ENCODE data around the gene CTTNBP2NL. TPM values are rescaled to one million over a fixed set of nuclear protein-coding genes. Genes with fewer than 3 reads are reported as not detected.
"Not testable (repeated sequence)": the region's sequence is repeated elsewhere in the genome, so short reads cannot be mapped to it uniquely, and the experiment has no call there.

The CTTNBP2NL gene
- total RNA-seq, 4 donors from 2014 or later = 15.5 to 37.0 (median 24.6) TPM

DNA sequence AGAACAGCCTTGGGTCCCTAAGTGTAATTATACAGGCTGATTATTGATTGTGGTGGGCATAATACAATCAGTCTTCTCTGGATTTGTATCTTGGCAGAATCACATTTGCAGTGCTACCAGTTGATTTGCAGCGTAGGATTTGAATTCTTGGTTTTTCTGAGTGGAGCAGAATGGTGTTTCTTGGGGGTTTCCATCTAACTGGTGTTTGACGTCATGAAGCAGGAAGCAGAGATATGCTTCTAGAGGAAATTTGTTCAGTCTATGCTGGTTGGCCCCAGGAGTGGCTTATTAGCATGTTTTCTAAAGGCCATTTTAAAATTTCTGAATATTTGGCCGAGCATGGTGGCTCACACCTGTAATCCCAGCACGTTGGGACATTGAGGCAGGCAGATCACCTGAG lies 3.4 kb downstream of the CTTNBP2NL start:
- Histone ChIP-seq H3K4me1 (peaks cover 2 to 90% (median 11%) of the 10 kb centered on the region in 3 donors), H3K4me3 (no peak overlapping the region), H3K27me3 (no peaks in the 10 kb centered on the region), H3K27ac (no peak overlapping the region), H3K36me3 (no peaks in the 10 kb centered on the region), H3K9me3 (no peaks in the 10 kb centered on the region)
- no peak for ATAC-seq
- 90% methylated on average over 4 of the region's 4 CpGs; no CpG with 5 or more reads in 1 of the 2 donors for WGBS, 2 donors (ENCODE audit: low coverage in 1 of 2)
- TF ChIP-seq EP300 (IDR thresholded peaks at IDR 0.05) = no peak
- TF ChIP-seq POLR2A (IDR thresholded peaks at IDR 0.05) = no peak
- TF ChIP-seq, protein P1, sequence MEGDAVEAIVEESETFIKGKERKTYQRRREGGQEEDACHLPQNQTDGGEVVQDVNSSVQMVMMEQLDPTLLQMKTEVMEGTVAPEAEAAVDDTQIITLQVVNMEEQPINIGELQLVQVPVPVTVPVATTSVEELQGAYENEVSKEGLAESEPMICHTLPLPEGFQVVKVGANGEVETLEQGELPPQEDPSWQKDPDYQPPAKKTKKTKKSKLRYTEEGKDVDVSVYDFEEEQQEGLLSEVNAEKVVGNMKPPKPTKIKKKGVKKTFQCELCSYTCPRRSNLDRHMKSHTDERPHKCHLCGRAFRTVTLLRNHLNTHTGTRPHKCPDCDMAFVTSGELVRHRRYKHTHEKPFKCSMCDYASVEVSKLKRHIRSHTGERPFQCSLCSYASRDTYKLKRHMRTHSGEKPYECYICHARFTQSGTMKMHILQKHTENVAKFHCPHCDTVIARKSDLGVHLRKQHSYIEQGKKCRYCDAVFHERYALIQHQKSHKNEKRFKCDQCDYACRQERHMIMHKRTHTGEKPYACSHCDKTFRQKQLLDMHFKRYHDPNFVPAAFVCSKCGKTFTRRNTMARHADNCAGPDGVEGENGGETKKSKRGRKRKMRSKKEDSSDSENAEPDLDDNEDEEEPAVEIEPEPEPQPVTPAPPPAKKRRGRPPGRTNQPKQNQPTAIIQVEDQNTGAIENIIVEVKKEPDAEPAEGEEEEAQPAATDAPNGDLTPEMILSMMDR (IDR thresholded peaks at IDR 0.05) = no peak
- no peak for TF ChIP-seq POLR2AphosphoS5 (IDR thresholded peaks at IDR 0.05)

DNA sequence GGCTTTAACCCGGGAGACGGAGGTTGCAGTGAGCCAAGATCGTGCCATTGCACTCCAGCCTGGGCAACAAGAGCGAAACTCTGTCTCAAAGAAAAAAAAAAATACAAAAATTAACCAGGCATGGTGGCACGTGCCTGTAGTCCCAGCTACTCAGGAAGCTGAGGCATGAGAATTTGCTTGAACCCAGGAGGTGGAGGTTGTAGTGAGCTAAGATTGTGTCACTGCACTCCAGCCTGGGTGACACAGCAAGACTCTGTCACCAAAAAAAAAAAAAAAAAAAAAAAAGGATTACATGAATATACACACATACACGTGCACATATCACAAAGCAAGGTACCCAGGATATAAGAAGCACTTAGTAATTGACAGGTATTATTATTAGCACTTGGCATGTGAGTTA lies 4.7 kb downstream of the CTTNBP2NL start:
- H3K27ac ChIP-seq, H3K36me3 ChIP-seq, H3K9me3 ChIP-seq, H3K4me3 ChIP-seq, H3K27me3 ChIP-seq, ATAC-seq: not testable (repeated sequence)
- H3K4me1 ChIP-seq = peaks cover 0 to 89% (median 3%) of the 10 kb centered on the region in 3 donors
- 80 to 86% methylated on average over 3 to 4 of the region's 6 CpGs for WGBS, 2 donors (ENCODE audit: low coverage in 1 of 2)

DNA sequence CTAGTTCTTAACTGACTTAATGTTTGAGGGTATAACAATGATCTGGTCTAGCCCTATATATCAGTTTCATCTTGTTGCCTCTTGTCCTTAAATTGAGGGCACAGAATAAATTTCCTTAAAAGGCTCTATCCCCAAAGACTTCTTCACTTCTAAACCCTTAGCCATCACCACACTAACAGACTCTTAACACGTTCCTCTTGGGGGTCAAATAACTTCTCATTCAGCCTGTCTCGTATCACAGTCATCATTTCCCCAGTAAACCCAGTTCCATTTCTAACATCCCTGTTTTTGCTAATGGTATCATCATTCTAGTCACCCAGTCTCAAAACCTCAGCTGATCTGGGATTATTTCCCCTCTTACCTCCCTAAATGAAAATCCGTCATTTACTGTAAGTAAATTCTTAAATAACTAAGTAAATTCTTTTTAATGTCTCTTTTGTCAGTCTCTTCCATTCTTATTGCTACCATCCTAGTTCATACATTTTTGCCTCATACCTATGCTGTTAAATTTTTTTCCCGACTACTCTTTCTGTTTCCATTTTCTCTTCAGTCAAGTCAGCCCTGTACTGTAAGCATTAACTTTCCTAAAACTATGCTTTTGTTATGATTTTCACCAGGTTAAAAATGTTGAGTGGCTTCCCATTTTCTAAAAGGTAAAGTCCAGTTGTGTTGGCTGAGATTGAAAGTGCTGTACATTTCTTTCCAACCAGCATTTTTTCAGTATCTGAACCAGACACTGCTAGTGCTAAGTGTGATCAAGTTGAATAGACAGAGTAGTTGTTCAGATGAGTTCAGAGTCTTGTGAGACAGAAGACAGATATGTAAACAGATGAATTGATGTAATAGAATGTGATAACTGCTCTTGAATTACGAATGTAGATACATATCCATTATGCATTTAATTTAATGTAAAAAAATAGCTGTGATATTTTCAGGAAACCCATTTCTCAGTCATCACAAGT lies 6.9 kb downstream of the CTTNBP2NL start:
- Histone ChIP-seq H3K4me1 (peaks cover 6 to 95% (median 7%) of the 10 kb centered on the region in 3 donors), H3K9me3 (no peaks in the 10 kb centered on the region), H3K27ac (peak overlapping the region in 1 of 4 donors; percentile 2), H3K36me3 (no peaks in the 10 kb centered on the region), H3K4me3 (no peak overlapping the region), H3K27me3 (no peaks in the 10 kb centered on the region)
- TF ChIP-seq, protein P1 (IDR thresholded peaks at IDR 0.05) = no peak
- no peak for TF ChIP-seq EP300 (IDR thresholded peaks at IDR 0.05)
- no peak for TF ChIP-seq POLR2A (IDR thresholded peaks at IDR 0.05)
- no peak for TF ChIP-seq POLR2AphosphoS5 (IDR thresholded peaks at IDR 0.05)
- ATAC-seq = no peak
- 62 to 67% methylated on average over 5 of the region's 5 CpGs for WGBS, 2 donors (ENCODE audit: low coverage in 1 of 2)

DNA sequence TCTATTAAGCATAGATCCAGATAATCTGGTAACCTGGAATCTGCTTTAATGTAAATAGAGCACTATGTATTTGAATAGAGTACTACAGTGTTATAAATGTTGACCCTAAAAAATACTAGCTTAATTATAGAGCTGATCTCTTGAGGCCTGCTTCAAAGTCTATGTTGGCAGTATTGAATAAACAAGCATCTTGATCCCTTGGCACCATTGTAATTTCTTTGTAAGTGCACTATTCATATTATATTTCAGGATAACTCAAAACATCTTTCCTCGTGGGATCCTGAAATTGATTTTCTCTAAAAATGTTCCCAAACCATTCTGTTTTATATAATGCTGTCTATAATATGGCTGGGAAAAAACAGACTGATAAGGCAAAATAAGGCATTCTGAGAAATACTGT lies 10.8 kb downstream of the CTTNBP2NL start:
- H3K27me3 ChIP-seq = no peaks in the 10 kb centered on the region
- no peaks in the 10 kb centered on the region for H3K9me3 ChIP-seq
- peaks cover 0 to 2% of the 10 kb centered on the region in 2 donors for H3K36me3 ChIP-seq
- WGBS, 2 donors (ENCODE audit: low coverage in 1 of 2) = 46 to 50% methylated on average over 1 of the region's 1 CpG
- no peak for ATAC-seq
- TF ChIP-seq, protein P1 (IDR thresholded peaks at IDR 0.05) = no peak
- no peak for TF ChIP-seq POLR2AphosphoS5 (IDR thresholded peaks at IDR 0.05)
- TF ChIP-seq POLR2A (IDR thresholded peaks at IDR 0.05) = no peak
- no peak overlapping the region for H3K27ac ChIP-seq
- H3K4me3 ChIP-seq = no peak overlapping the region
- peaks cover 6 to 67% (median 7%) of the 10 kb centered on the region in 3 donors for H3K4me1 ChIP-seq

DNA sequence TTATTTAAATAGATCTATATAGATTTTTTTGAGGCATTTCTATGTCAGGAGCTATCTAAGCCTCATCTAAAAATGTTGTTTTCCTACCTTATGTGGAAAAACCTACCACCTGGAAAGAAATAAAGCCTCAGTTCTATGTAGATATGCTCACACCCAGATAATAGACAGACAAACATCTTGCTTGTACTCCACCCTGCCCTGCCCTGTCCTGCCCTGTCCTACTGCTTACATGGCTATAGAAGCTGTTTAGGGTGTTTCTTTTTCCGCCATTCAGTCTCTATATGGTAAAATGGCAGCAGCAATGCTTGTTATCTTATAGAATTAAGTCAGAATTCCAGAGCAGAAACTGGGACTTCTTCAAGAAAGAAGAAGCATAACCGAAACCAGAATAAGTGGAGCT lies 13.4 kb downstream of the CTTNBP2NL start:
- no peak overlapping the region for H3K27ac ChIP-seq
- H3K9me3 ChIP-seq = no peaks in the 10 kb centered on the region
- no peak for TF ChIP-seq EP300 (IDR thresholded peaks at IDR 0.05)
- no peaks in the 10 kb centered on the region for H3K27me3 ChIP-seq
- peaks cover 3 to 48% (median 7%) of the 10 kb centered on the region in 3 donors for H3K4me1 ChIP-seq
- H3K36me3 ChIP-seq = peaks cover 0 to 28% of the 10 kb centered on the region in 2 donors
- 89 to 91% methylated on average over 1 to 2 of the region's 2 CpGs for WGBS, 2 donors (ENCODE audit: low coverage in 1 of 2)
- no peak for ATAC-seq
- no peak overlapping the region for H3K4me3 ChIP-seq

DNA sequence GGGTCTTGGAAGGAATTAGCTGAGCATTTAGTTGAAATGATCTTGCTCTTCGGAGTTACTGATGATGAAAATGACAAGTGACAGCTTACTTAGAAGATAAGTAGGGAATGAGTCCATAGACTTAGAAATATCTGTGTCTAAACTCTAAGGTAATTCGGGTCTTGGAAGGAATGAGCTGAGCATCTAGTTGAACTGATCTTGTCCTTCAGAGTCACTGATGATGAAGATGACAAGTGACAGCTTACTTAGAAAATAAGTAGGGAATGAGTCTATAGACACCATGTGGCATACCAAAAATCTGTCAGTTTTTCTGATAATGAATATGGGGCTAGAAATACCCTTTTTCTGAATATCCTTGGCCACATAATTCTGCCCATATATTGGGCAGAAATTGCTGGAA lies 14.7 kb downstream of the CTTNBP2NL start:
- 73 to 88% methylated on average over 2 of the region's 2 CpGs for WGBS, 2 donors (ENCODE audit: low coverage in 1 of 2)
- Histone ChIP-seq H3K27ac (no peak overlapping the region), H3K9me3 (no peaks in the 10 kb centered on the region), H3K4me1 (peaks cover 3 to 37% (median 7%) of the 10 kb centered on the region in 3 donors), H3K27me3 (no peaks in the 10 kb centered on the region), H3K36me3 (peaks cover 0 to 40% of the 10 kb centered on the region in 2 donors), H3K4me3 (no peak overlapping the region)
- TF ChIP-seq EP300 (IDR thresholded peaks at IDR 0.05) = no peak
- ATAC-seq = no peak

All from gastroesophageal sphincter (tissue), 4 donors.